Mammary epithelial cell (primary cell): ENCODE results near the gene AP2A2.

Source experiments
- CTCF ChIP-seq, 2 donors: IDR thresholded peaks in 1 of 2; conservative IDR thresholded peaks in 1 of 2; 2 replicates each; pipeline ENCODE4 v1.5.1; 2011 to 2012; ENCODE audit warnings: inconsistent platforms in 2 of 2, low read length in 2 of 2, mild to moderate bottlenecking in 2 of 2, control low read depth in 1 of 2, low read depth in 1 of 2; ENCODE audit not compliant: insufficient read depth in 1 of 2; ENCODE audit errors: extremely low read depth in 1 of 2
- EZH2 ChIP-seq: IDR thresholded peaks from 2 replicates; pipeline ENCODE4 v1.6.1; 2012; ENCODE audit warnings: low read length, inconsistent platforms, borderline replicate concordance

GRCh38 chr11:924406-925157 lies 1.1 kb upstream of the AP2A2 start:
- TF ChIP-seq CTCF (conservative IDR thresholded peaks at IDR 0.05 in 1 of 2, IDR thresholded peaks at IDR 0.05 in 1 of 2; ENCODE audit: extremely low read depth in 1 of 2, insufficient read depth in 1 of 2, low read depth in 1 of 2, low read length in 2 of 2) (no peak), EZH2 (no peak)
